Limb (tissue), 2 donors: ENCODE measurements around the gene TMEM132A.
"Not testable (repeated sequence)": the region's sequence is repeated elsewhere in the genome, so short reads cannot be mapped to it uniquely, and the experiment has no call there.

Source experiments
- DNase-seq, 2 donors: peaks; one replicate each; pipeline ENCODE4 v3.0.0-alpha.2; 2016; ENCODE audit errors: extremely low spot score in 2 of 2

The TMEM132A gene

GRCh38 chr11:60905551-60906113 lies 18.6 kb upstream of the TMEM132A start:
- no peak for DNase-seq

- DNase-seq, result peak; percentile 98 to 99
These were observed 17.9 kb upstream of the TMEM132A start, which contains the start of gene PRPF19 for GRCh38 chr11:60906132-60906972. Gene PRPF19 (minus strand): TSS chr11:60906585. CDS start chr11:60906382, 203 bp downstream.

GRCh38 chr11:60908803-60909202 lies 15.5 kb upstream of the TMEM132A start:
- DNase-seq, result no peak

- DNase-seq, result not testable (repeated sequence)
These were observed 14.5 kb upstream of the TMEM132A start for GRCh38 chr11:60909680-60910280.

GRCh38 chr11:60910281-60910687 lies 14.0 kb upstream of the TMEM132A start:
- DNase-seq, result no peak

- no peak for DNase-seq
These were observed 13.4 kb upstream of the TMEM132A start for GRCh38 chr11:60910711-60911380.

GRCh38 chr11:60912223-60912850 lies 11.9 kb upstream of the TMEM132A start:
- DNase-seq, result no peak

GRCh38 chr11:60912851-60913528 lies 11.3 kb upstream of the TMEM132A start:
- DNase-seq, result no peak

GRCh38 chr11:60913793-60914632 lies 10.2 kb upstream of the TMEM132A start, which contains the start of gene TMEM109:
Gene TMEM109 (plus strand): TSS chr11:60914158. CDS start chr11:60919694, 5,536 bp downstream.
- peak; percentile 91 to 93 for DNase-seq

GRCh38 chr11:60914633-60915247 lies 9.5 kb upstream of the TMEM132A start:
- peak; percentile 53 to 76 for DNase-seq

- DNase-seq, result peak in 1 of 2 donors; percentile 31
These were observed 8.9 kb upstream of the TMEM132A start for GRCh38 chr11:60915248-60915914.

GRCh38 chr11:60916669-60917206 lies 7.5 kb upstream of the TMEM132A start:
- DNase-seq, result no peak

- no peak for DNase-seq
These were observed 7.0 kb upstream of the TMEM132A start for GRCh38 chr11:60917267-60917666.

GRCh38 chr11:60918251-60918938 lies 5.9 kb upstream of the TMEM132A start:
- no peak for DNase-seq

- DNase-seq, result no peak
These were observed 5.4 kb upstream of the TMEM132A start for GRCh38 chr11:60918939-60919265.

GRCh38 chr11:60919320-60919719 lies 4.9 kb upstream of the TMEM132A start:
- DNase-seq, result no peak

- DNase-seq, result no peak
These were observed 4.3 kb upstream of the TMEM132A start for GRCh38 chr11:60919956-60920355.

- DNase-seq, result no peak
These were observed 3.0 kb upstream of the TMEM132A start for GRCh38 chr11:60921259-60921658.
